ENCODE measurements around the gene CFAP299. TPM values are rescaled to one million over a fixed set of nuclear protein-coding genes. Genes with fewer than 3 reads are reported as not detected.

The CFAP299 gene
- total RNA-seq, 2 experiments from 2014 or later = 0.63 to 3.7 TPM

- H3K36me3 ChIP-seq (ENCODE audit: insufficient read depth, low read length) = peaks cover 65% of the 10 kb centered on the region
- intact Hi-C loops (cut with micrococcal nuclease; ENCODE audit: unreplicated experiment) = loop anchor here (1.0 to 5.0 kb wide), 8 partner anchors 104 to 441 kb away; no protein-coding TSS in a partner anchor
- CTCF ChIA-PET (ENCODE audit: unreplicated experiment) = interaction anchor here (1.1 kb wide), 1 partner anchor 12 kb away, joined by 3 read pairs; no protein-coding TSS in a partner anchor
- H3K4me3 ChIP-seq (ENCODE audit: low read depth, low read length, poor library complexity, severe bottlenecking) = peak overlapping the region; percentile 40
- POLR2A ChIA-PET = interaction anchor here (0.6 to 9.9 kb wide), 32 partner anchors 9 to 1288 kb away, joined by 3 to 271 read pairs (median 4); partner anchors contain the start of gene BMP3
- DNase-seq (ENCODE audit: low spot score) = peak; percentile 99
- no peaks in the 10 kb centered on the region for H3K79me2 ChIP-seq (ENCODE audit: insufficient read depth, low read depth, low read length)
- H3K9me3 ChIP-seq (ENCODE audit: low read length) = peaks cover 49% of the 10 kb centered on the region; the same call in 1 of the 2 replicates
- BruUV-seq (replicated peaks) = no TSS peak
- TF ChIP-seq CTCF (conservative IDR thresholded peaks at IDR 0.05; ENCODE audit: low read length) = no peak
- TF ChIP-seq EZH2phosphoT487 (IDR thresholded peaks at IDR 0.05; ENCODE audit: borderline replicate concordance, low read depth, low read length) = no peak
- H3K4me2 ChIP-seq (ENCODE audit: low read length) = peak overlapping the region; percentile 65
- H3K4me1 ChIP-seq (ENCODE audit: insufficient read depth, low read length, poor library complexity, severe bottlenecking) = peaks cover 69% of the 10 kb centered on the region
- H4K20me1 ChIP-seq (ENCODE audit: insufficient read depth, low read length) = no peaks in the 10 kb centered on the region
- H3K9me2 ChIP-seq (ENCODE audit: insufficient read depth, low read length) = no peaks in the 10 kb centered on the region
- peak overlapping the region; percentile 99 for H3K27ac ChIP-seq (ENCODE audit: low read depth, low read length, poor library complexity, severe bottlenecking)
- H2AFZ ChIP-seq (ENCODE audit: low read length) = no peak overlapping the region
These were observed 275.5 kb downstream of the CFAP299 start for GRCh38 chr4:80610845-80611677.

- ChIA-PET CTCF (ENCODE audit: unreplicated experiment) (interaction anchor here (1.1 kb wide), 1 partner anchor 13 kb away, joined by 3 read pairs; no protein-coding TSS in a partner anchor), POLR2A (interaction anchor here (0.5 to 9.9 kb wide), 17 partner anchors 21 to 467 kb away, joined by 3 to 271 read pairs (median 6); partner anchors contain the start of gene BMP3)
- TF ChIP-seq EZH2phosphoT487 (IDR thresholded peaks at IDR 0.05; ENCODE audit: borderline replicate concordance, low read depth, low read length) = no peak
- TF ChIP-seq CTCF (conservative IDR thresholded peaks at IDR 0.05; ENCODE audit: low read length) = no peak
- BruUV-seq (replicated peaks) = no TSS peak
- H3K9me3 ChIP-seq (ENCODE audit: low read length) = peaks cover 44% of the 10 kb centered on the region; the same call in 1 of the 2 replicates
- H3K79me2 ChIP-seq (ENCODE audit: insufficient read depth, low read depth, low read length) = no peaks in the 10 kb centered on the region
- DNase-seq (ENCODE audit: low spot score) = no peak
- H3K36me3 ChIP-seq (ENCODE audit: insufficient read depth, low read length) = peaks cover 64% of the 10 kb centered on the region
- no peak overlapping the region for H2AFZ ChIP-seq (ENCODE audit: low read length)
- intact Hi-C loops (cut with micrococcal nuclease; ENCODE audit: unreplicated experiment) = loop anchor here (1.0 to 5.0 kb wide), 8 partner anchors 104 to 441 kb away; no protein-coding TSS in a partner anchor
- peaks cover 69% of the 10 kb centered on the region for H3K4me1 ChIP-seq (ENCODE audit: insufficient read depth, low read length, poor library complexity, severe bottlenecking)
- peak overlapping the region; percentile 60 for H3K4me2 ChIP-seq (ENCODE audit: low read length)
- no peaks in the 10 kb centered on the region for H3K9me2 ChIP-seq (ENCODE audit: insufficient read depth, low read length)
- peak overlapping the region; percentile 99 for H3K27ac ChIP-seq (ENCODE audit: low read depth, low read length, poor library complexity, severe bottlenecking)
- H3K4me3 ChIP-seq (ENCODE audit: low read depth, low read length, poor library complexity, severe bottlenecking) = peak overlapping the region; percentile 40
- no peaks in the 10 kb centered on the region for H4K20me1 ChIP-seq (ENCODE audit: insufficient read depth, low read length)
These were observed 276.1 kb downstream of the CFAP299 start for GRCh38 chr4:80611678-80611979.
